GM18858 (cell line): ENCODE results near the gene ZNF286A.
A peak's percentile ranks its signal among the peaks of the same experiment; 100 is the strongest.
"Not testable (repeated sequence)": the region's sequence is repeated elsewhere in the genome, so short reads cannot be mapped to it uniquely, and the experiment has no call there.

Source experiments
- ATAC-seq: cut with Tn5 transposase; IDR thresholded peaks from one replicate; pipeline ENCODE4 v1.9.1; 2021; ENCODE audit not compliant: unreplicated experiment

The ZNF286A gene

GRCh38 chr17:15699413-15699924, at the start of gene ZNF286A:
Gene ZNF286A, plus strand, starts transcription at chr17:15699752. Its CDS starts 578 bp downstream, at chr17:15700330.
- peak; percentile 95 for ATAC-seq

GRCh38 chr17:15649861-15650421, 49.6 kb upstream of the ZNF286A start:
- ATAC-seq = no peak

- ATAC-seq = no peak
Observed at GRCh38 chr17:15650741-15651582, 48.6 kb upstream of the ZNF286A start.

DNA sequence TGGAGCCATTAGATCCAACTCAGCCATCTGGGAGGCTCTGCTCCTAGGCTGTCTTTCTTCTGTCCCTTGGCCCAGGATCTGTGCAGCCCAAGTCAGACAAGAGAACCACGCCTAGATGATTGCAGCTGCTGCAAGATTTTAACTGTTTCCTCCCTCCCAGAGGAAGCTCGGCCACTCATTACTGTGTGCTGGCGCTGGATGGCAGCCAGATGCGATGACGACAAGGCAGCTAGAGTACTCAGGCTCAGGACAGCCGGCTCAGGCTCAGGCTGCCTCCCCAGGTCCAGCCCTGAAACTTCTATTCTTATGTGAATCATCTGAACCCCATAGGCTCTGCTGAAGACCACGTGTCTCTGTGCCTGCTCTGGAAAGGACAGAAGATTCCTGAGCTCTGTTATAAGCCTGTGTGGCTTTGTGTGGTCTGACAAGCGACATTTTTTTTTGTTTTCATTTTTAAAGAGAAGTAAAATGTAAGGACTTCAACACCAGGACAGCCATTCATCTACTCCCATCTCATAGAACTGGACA, 47.9 kb upstream of the ZNF286A start:
- peak; percentile 87 for ATAC-seq

GRCh38 chr17:15652960-15653359, 46.6 kb upstream of the ZNF286A start:
- no peak for ATAC-seq

DNA sequence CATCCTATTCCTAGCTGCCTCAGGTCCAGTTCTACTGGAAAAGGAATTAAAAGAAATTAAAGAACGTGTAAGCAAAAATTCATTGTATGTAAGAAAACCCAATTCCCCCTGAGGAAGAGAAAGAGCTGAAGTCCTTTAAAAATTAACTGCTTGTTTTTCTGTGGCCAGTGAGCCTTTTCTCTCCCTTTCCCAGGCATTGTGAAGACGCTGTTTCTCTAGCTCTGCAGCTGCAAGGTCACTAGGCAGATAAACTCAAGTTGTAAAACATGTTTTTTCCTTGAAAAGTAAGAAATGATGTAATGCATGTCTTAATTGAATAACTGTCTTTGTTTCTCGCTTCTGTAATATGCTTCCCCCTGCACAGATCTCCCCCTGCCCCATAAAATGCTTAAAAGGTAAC, 45.2 kb upstream of the ZNF286A start:
- ATAC-seq = not testable (repeated sequence)

GRCh38 chr17:15654886-15655561, 44.5 kb upstream of the ZNF286A start:
- ATAC-seq = no peak

GRCh38 chr17:15657868-15658267, 41.7 kb upstream of the ZNF286A start:
- ATAC-seq = no peak

GRCh38 chr17:15658296-15658695, 41.3 kb upstream of the ZNF286A start:
- no peak for ATAC-seq

DNA sequence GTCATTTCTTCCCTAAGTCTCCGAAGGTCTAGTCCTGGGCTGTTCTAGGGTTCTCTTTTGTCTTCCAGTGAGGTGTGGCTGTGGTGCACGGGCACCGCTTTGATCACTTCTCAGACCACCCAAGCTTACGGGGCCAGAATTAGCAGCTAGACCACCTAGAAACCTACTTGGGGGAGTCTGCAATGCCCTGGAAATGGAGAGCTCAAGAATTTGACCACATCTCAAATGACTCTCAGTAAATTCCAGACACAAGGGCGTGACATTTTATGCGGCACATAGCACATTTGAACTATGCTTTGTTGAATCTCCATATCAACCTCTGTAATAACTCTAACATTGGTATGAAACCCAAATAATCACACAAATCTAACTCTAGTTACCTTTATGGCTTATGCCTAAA, 40.3 kb upstream of the ZNF286A start:
- ATAC-seq = no peak

GRCh38 chr17:15659663-15660062, 39.9 kb upstream of the ZNF286A start:
- ATAC-seq = no peak

- no peak for ATAC-seq
Observed at GRCh38 chr17:15660077-15660476, 39.5 kb upstream of the ZNF286A start.

DNA sequence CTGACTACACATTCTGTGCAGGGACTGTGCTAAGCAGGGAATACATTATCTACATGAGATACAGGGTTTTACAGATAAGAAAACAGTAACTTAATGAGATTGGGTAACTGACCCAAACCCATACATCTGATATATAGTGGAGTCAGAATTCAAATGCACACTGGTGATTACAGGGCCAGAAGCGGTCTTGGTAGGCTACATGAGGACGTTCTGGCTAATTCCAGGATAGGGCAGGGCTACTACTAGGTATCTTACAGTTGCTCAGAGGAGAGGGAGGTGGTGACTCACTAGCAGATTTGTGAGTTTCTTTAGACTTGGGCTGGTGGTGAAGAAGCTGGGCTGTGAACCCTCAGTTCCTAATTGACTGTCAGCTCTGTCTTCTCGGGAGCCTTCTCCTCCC, 36.9 kb upstream of the ZNF286A start:
- ATAC-seq = no peak

GRCh38 chr17:15663176-15663575, 36.4 kb upstream of the ZNF286A start:
- ATAC-seq = no peak

GRCh38 chr17:15663691-15664090, 35.9 kb upstream of the ZNF286A start:
- no peak for ATAC-seq

DNA sequence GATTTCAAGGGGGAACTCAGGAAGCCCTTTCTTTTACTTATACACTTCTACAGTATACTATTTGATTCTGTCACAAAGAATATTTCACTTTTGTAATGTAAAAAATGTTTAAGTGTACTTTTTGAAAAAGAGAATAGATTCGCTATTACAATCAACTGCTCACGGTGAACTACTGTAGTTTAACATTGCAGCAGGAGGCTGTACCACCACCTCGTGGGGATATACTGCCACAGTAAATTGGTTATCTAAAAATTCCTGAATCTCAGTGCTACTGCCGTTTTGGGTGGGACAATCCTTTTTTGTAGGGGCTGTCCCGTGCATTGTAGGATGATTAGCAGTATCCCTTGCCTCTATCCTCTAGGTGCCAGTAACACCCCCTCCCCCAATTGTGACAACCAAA, 30.0 kb upstream of the ZNF286A start:
- not testable (repeated sequence) for ATAC-seq

DNA sequence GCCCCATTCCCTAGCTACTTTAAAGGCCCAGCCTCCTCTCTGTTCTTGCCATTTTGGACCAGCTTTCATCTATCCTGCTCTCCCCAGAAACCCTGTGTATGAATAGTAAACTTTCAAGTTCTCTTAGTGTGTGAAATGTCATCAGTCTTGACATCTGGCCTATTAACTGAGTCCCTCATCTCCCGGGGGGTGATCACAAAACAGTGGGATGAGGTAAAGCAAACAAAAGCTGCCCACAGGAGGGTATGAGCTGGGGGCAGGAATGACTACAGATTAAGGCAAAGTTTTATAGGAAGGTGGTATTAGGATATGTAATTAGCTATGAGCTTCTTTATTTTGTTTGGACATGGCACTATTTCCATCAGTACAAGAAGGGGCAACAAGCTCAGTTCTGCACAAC, 24.9 kb upstream of the ZNF286A start:
- not testable (repeated sequence) for ATAC-seq

DNA sequence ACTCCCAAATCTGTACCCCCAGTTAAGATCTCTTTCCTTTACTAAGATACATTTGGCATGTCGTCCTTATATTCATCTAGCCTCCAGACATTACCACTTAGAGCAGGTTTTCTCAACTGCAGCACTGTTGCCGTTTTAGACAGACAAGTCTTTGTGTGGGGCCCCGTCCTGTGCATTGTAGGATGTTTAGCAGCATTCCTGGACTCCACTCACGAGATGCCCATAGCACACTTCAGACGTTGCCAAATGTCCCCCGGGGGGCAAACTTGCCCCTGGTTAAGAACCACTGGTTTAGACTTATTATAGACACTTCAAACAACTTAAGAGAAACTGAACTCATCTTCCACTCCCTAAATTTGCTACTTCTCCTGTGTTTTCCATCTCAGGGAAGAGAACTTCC, 23.6 kb upstream of the ZNF286A start:
- not testable (repeated sequence) for ATAC-seq

DNA sequence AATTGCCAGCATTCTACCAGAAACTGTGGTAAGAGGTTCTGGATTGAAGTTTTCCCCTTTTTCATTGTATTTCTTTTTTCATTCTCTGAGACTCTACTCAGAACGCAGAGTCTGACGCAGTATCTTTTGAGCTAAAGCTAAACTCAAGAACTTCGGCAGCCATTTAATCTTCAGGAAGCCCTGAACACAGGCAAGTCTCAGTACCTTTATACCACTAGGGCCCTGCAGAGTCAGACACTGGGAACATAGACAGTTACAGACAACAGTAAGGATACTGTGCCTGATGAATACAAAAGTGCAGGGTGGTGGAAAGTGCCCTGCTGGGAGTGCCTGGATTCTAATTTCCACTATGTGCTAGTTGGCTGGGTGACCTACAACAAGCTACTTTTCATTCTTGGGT, 16.4 kb upstream of the ZNF286A start:
- not testable (repeated sequence) for ATAC-seq

- ATAC-seq = peak; percentile 69
Observed at GRCh38 chr17:15683824-15684478, 15.6 kb upstream of the ZNF286A start, which contains the start of gene TRIM16. Gene TRIM16, minus strand, starts transcription at chr17:15684311. Its CDS starts 32,702 bp downstream, at chr17:15651609.

- ATAC-seq = not testable (repeated sequence)
Observed at GRCh38 chr17:15687494-15687893, 12.1 kb upstream of the ZNF286A start.
